IPS-NIHi7 (cell line): ENCODE measurements around the gene SENP6.
"Not testable (repeated sequence)": the region's sequence is repeated elsewhere in the genome, so short reads cannot be mapped to it uniquely, and the experiment has no call there.

Source experiments
- DNase-seq: peaks from one replicate; pipeline ENCODE4 v3.0.0; 2012; ENCODE audit warnings: mixed read lengths; ENCODE audit errors: extremely low spot score

The SENP6 gene

GRCh38 chr6:75608304-75608703 lies 6.6 kb downstream of the SENP6 start:
- no peak for DNase-seq

GRCh38 chr6:75608956-75609533 lies 7.4 kb downstream of the SENP6 start:
- no peak for DNase-seq

DNA sequence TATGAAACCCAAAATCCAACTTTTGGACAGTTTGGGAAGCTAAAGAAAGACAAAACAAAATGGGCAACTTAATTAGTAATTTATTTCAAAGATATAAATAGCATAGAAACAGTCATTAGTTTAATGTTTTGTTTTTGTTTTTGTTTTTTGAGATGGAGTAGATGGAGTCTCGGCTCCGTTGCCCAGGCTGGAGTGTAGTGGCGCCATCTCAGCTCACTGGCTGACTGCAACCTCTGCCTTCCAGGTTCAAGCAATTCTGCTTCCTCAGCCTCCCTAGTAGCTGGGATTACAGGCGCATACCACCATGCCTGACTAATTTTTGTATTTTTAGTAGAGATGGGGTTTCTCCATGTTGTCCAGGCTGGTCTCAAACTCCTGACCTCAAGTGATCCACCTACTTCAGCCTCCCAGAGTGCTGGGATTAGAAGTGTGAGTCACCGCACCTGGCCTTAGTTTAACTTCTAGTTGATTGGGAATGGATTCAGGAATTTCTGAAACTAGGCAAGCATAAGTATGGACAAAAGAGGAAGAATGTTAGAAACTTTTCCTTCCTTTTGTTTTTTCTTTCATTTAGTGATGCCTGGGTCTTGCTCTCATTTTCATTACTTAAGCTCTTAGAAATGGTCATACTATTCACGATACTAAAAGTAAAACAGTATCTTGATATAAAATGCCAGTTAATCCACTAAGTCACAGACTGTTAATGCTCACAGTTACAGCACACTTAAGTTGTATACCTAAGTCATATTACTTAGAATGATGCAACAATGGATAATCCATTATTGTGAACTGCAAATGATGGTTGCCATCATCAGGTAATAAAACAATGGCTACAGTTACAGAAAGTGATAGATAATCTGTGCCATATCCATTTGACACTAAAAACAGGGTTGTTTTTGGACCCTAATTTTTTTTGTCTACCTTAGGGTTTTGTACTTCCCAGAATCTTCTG lies 8.2 kb downstream of the SENP6 start:
- no peak for DNase-seq

GRCh38 chr6:75611011-75611701 lies 9.5 kb downstream of the SENP6 start:
- DNase-seq, result no peak

DNA sequence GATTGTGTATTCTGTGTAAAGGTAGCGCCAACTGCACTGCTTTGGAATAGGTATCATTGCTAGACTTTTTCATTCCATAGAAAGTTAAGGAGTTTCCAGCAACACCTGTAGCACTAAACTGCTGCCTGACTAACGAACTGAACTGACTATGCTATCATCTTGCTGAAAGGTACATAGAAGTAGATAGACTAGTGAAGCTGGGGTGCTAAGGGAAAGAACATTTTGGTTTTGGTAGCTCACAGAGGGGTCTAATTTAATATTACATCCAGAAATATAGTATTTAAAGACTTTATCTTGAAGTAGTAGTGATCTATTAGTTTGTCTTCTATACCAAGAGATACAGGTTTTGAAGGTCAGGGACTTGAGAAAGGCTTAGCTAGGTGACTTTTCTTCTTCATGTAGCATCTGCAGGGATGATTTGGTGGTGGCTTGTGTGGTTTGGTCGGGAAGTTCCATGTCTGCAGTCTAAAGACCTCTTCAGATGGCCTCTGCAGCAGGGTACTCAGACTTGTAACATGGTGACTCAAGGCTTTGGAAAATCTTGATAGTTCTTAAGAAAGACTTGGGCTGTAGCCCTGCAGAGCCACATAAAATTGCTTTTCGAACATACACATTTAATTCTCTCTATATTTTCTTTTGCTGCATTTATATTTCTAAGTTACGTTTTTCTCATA lies 10.2 kb downstream of the SENP6 start:
- no peak for DNase-seq

GRCh38 chr6:75612434-75612833 lies 10.8 kb downstream of the SENP6 start:
- no peak for DNase-seq

GRCh38 chr6:75613056-75613501 lies 11.4 kb downstream of the SENP6 start:
- DNase-seq, result no peak

DNA sequence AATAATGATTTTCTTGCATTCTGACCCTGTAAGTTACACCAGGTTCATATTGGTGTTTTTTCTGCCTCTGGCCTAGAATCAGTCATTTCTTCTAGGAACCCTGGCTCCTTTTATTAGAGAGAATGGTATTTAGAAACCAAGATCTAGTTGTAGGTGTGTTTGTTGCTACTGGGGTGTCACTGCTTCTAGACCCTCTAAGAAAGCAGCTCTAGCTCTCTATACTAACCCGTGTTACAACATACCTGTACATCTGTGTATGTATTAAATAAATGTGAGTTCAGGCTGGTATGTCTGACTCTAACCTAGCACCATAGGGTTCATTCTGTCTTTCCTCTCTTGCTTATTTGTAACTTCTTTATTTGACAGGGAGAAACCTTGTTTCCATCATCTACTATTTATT lies 16.8 kb downstream of the SENP6 start:
- no peak for DNase-seq

DNA sequence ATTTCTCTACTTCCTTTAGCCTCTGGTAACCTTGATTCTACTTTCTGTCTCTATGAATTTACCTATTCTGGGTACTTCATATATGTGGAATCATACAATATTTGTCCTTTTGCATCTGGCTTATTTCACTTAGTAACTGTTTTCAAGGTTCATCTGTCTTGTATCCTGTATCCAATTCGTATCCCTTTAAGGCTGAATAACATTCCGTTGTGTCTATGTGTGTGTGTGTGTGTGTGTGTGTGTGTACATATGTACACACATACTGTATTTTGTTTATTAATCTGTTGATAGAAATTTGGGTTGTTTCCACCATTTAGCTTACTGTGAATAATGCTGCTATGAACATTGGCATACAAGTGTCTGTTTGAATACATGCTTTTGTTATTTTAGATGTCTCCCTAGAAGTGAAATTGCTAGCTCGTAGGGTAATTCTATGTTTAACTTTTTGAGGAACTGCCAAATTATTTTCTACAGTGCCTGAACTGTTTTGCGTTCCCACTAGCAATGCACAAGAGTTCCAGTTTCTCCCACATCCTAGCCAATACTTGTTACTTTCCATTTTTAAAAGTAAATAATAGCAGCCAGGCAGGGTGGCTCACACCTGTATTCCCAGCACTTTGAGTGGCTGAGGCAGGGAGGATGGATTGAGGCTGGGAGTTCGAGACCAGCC lies 17.7 kb downstream of the SENP6 start:
- DNase-seq, result no peak

DNA sequence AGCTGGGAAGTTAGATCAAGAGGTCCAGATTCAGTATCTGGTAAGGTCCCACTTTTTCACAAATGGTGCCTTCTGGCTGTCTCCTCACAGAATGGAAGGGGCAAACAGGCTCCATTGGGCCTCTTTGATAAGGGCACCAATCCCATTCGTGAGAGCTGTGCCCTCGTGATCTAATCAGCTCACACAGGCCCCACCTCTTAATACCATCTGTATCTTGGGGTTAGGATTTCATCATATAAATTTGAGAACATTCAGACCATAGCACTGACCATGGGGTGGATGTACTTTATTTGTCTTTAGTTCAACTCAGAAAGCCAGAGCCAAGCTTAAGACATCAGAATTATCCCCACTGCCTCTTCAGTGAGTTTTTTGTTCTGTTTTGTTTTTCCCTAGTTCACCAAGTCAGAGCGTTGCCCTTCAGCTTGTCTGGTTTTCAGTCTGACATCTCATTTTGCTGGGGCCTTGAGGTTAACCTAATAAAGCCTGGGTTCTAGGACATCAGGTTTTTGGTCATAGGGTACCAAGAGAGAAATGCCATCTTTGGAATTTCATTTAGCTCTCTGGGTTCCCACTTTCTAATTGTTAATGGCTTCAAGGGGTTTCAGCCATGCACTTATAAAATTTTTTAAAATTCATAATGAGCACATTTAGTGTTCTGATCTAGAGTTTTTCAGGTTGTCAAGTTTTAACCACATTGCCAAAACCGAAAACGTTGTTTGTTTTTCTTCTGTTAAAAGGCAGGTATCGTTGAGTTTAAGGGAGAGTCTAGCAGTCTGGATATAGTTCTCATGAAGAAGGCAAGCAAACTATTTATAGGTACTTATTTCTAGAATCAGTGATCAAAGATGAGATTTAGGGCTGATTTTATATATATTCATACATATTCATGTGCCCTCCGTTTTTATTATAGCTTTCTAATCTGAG lies 19.0 kb downstream of the SENP6 start:
- DNase-seq, result no peak

- no peak for DNase-seq
Observed at GRCh38 chr6:75621846-75622245, 20.2 kb downstream of the SENP6 start.

GRCh38 chr6:75623491-75623890 lies 21.8 kb downstream of the SENP6 start:
- no peak for DNase-seq

DNA sequence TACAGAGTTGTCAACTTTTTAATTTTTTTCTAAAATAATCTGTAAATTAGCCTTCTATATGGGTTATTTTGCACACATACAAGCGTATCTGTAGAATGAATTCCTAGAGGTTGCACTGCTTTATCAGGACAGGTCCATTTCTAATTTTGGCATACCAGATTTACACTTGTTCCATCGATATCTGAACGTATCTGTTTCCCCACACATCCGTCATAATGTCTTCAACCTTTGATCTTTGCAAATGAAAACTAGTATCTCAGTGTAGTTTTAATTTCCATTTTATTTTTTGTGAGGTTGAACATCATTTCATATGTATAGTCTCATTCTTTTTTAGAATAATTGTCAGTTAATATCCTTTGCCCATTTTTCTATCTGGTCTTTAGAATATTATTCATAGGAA lies 22.7 kb downstream of the SENP6 start:
- no peak for DNase-seq

DNA sequence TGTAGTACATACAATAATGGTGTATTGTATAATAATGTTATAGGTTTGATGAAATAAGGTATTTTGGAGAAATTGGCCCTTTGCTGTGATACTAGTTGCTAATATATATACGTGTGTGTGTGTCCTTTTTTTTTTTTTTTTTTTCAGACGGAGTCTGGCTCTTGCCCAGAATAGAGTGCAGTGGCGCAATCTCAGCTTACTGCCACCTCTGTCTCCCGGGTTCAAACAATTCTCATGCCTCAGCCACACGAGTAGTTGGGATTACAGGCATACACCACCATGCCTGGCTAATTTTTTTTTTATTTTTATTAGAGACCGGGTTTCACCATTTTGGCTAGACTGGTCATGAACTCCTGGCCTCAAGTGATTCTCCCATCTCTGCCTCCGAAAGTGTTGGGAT lies 23.3 kb downstream of the SENP6 start:
- DNase-seq, result no peak

GRCh38 chr6:75626561-75626960 lies 24.9 kb downstream of the SENP6 start:
- DNase-seq, result no peak

DNA sequence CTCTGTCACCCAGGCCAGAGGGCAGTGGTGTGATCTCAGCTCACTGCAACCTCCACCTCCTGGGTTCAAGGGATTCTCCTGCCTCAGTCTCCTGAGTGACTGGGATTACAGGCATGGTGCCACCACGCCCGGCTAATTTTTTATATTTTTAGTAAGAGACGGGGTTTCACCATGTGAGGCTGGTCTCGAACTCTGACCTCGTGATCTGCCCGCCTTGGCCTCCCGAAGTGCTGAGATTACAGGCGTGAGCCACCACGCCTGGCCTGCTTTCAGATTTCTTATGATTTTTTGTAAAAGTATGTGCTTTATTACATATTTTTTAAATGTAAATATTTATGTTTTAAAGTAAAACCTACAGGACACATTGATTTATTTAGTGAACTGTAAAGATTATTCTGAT lies 26.0 kb downstream of the SENP6 start:
- DNase-seq, result not testable (repeated sequence)

- no peak for DNase-seq
Observed at GRCh38 chr6:75631859-75632635, 30.4 kb downstream of the SENP6 start.

GRCh38 chr6:75633045-75633444 lies 31.4 kb downstream of the SENP6 start:
- no peak for DNase-seq

GRCh38 chr6:75642311-75642710 lies 40.6 kb downstream of the SENP6 start:
- no peak for DNase-seq

DNA sequence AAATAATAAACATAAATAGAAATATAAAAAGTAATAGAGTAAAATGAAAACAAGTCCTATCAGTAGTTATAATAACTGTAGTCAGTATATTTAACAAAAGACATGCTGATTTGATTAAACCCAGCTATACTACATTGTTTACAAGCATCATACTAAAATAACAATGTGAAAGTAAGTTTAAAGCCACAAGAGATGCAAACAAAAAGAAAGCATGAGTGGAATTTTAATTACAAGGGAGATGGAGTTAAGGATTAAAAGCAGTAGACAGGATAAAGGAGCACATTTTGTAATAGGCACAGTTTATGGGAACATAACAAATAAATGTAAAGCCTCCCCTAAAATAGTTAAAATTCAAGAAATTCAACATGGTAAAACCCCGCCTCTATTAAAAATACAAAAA lies 41.5 kb downstream of the SENP6 start:
- DNase-seq, result no peak
